Liver (tissue), 3 donors: Measurements from ENCODE around the gene ITGAE.

ENCODE experiments used
- FOXA2 ChIP-seq: IDR thresholded peaks from 2 replicates; pipeline ENCODE4 v1.6.1; 2016; ENCODE audit warnings: antibody characterized with exemption
- GABPA ChIP-seq, 2 donors: IDR thresholded peaks in 1 of 2; conservative IDR thresholded peaks in 1 of 2; 2 replicates each; pipeline ENCODE4 v1.6.1; 2016; ENCODE audit warnings: antibody characterized with exemption in 2 of 2, mild to moderate bottlenecking in 1 of 2, moderate library complexity in 1 of 2
- NR2F2 ChIP-seq: IDR thresholded peaks from 2 replicates; pipeline ENCODE4 v1.6.1; 2016; ENCODE audit warnings: antibody characterized with exemption
- RAD21 ChIP-seq, 2 donors: IDR thresholded peaks; 2 replicates each; pipeline ENCODE4 v1.6.1; 2016; ENCODE audit warnings: antibody characterized with exemption in 2 of 2, mild to moderate bottlenecking in 2 of 2
- RXRA ChIP-seq, 2 donors: IDR thresholded peaks; 2 replicates each; pipeline ENCODE4 v1.6.1; 2017 to 2018; ENCODE audit warnings: antibody characterized with exemption in 2 of 2, mild to moderate bottlenecking in 1 of 2
- TAF1 ChIP-seq: conservative IDR thresholded peaks from 2 replicates; pipeline ENCODE4 v1.6.1; 2016; ENCODE audit warnings: antibody characterized with exemption, mild to moderate bottlenecking
- TF ChIP-seq, protein P1 (sequence below): fragments of 150-350 bp; IDR thresholded peaks from 2 replicates; pipeline ENCODE4 v1.5.1; 2017; ENCODE audit warnings: improper control_type of control experiment, low read depth, low read length; ENCODE audit not compliant: missing input control
- TF ChIP-seq, protein P2 (sequence below): IDR thresholded peaks from 2 replicates; pipeline ENCODE4 v1.6.1; 2016; ENCODE audit warnings: antibody characterized with exemption, mild to moderate bottlenecking
- donor health status: healthy.
- donor health status: healthy.

DNA sequence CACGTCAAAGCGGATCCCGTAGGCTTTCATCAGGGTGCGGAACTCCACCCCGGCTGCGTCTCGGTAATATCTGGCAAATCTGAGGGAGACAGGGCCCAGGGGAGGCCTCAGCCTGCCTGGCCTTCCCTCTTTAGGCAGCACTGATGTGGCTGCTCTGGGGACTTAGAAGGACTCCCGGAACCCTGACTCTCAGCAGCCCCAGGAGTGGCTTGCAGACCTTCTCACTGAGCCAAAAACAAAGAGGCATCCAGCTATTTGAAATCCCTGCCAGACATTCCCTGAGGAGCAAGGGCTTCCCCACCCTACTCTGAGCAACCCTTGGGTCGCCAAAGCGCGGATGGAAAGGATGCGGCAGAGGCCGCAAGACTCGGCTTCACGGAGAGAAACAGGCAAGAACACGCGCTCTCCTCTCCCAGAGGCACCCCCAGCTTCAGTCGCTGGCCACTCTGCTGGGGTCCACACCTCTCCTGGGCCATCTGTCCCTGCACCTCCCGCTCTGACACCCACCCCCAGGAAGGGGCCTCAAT, 112.9 kb downstream of the ITGAE start:
- TF ChIP-seq, protein P1, sequence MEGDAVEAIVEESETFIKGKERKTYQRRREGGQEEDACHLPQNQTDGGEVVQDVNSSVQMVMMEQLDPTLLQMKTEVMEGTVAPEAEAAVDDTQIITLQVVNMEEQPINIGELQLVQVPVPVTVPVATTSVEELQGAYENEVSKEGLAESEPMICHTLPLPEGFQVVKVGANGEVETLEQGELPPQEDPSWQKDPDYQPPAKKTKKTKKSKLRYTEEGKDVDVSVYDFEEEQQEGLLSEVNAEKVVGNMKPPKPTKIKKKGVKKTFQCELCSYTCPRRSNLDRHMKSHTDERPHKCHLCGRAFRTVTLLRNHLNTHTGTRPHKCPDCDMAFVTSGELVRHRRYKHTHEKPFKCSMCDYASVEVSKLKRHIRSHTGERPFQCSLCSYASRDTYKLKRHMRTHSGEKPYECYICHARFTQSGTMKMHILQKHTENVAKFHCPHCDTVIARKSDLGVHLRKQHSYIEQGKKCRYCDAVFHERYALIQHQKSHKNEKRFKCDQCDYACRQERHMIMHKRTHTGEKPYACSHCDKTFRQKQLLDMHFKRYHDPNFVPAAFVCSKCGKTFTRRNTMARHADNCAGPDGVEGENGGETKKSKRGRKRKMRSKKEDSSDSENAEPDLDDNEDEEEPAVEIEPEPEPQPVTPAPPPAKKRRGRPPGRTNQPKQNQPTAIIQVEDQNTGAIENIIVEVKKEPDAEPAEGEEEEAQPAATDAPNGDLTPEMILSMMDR = no peak
- TF ChIP-seq RXRA (IDR thresholded peaks at IDR 0.05) (no peak), GABPA (IDR thresholded peaks at IDR 0.05 in 1 of 2, conservative IDR thresholded peaks at IDR 0.05 in 1 of 2) (no peak), NR2F2 (no peak), TAF1 (no peak), FOXA2 (no peak), RAD21 (IDR thresholded peaks at IDR 0.05) (no peak)
- TF ChIP-seq, protein P2, sequence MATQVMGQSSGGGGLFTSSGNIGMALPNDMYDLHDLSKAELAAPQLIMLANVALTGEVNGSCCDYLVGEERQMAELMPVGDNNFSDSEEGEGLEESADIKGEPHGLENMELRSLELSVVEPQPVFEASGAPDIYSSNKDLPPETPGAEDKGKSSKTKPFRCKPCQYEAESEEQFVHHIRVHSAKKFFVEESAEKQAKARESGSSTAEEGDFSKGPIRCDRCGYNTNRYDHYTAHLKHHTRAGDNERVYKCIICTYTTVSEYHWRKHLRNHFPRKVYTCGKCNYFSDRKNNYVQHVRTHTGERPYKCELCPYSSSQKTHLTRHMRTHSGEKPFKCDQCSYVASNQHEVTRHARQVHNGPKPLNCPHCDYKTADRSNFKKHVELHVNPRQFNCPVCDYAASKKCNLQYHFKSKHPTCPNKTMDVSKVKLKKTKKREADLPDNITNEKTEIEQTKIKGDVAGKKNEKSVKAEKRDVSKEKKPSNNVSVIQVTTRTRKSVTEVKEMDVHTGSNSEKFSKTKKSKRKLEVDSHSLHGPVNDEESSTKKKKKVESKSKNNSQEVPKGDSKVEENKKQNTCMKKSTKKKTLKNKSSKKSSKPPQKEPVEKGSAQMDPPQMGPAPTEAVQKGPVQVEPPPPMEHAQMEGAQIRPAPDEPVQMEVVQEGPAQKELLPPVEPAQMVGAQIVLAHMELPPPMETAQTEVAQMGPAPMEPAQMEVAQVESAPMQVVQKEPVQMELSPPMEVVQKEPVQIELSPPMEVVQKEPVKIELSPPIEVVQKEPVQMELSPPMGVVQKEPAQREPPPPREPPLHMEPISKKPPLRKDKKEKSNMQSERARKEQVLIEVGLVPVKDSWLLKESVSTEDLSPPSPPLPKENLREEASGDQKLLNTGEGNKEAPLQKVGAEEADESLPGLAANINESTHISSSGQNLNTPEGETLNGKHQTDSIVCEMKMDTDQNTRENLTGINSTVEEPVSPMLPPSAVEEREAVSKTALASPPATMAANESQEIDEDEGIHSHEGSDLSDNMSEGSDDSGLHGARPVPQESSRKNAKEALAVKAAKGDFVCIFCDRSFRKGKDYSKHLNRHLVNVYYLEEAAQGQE = no peak
